Activated CD4-positive, alpha-beta T cell treated with anti-CD3 and anti-CD28 coated beads, Interleukin-2, amount 10 ng/mL, durations not matched to agents 24 days and 14 days (primary cell): Measurements from ENCODE around the gene NOL4. TPM values are rescaled to one million over a fixed set of nuclear protein-coding genes. Genes with fewer than 3 reads are reported as not detected.
"Not testable (repeated sequence)": the region's sequence is repeated elsewhere in the genome, so short reads cannot be mapped to it uniquely, and the experiment has no call there.

ENCODE experiments used
- DNase-seq: peaks from one replicate; pipeline ENCODE4 v3.0.0; 2022
- H3K27ac Mint-ChIP-seq: one replicate; pipeline ENCODE4 v1.8.0; 2022; ENCODE audit warnings: mild to moderate bottlenecking, mixed read lengths
- H3K27me3 Mint-ChIP-seq: one replicate; pipeline ENCODE4 v1.8.0; 2022; ENCODE audit warnings: mixed read lengths
- H3K36me3 Mint-ChIP-seq: one replicate; pipeline ENCODE4 v1.8.0; 2022; ENCODE audit warnings: low read depth, mild to moderate bottlenecking, mixed read lengths
- H3K4me1 Mint-ChIP-seq: one replicate; pipeline ENCODE4 v1.8.0; 2021; ENCODE audit warnings: mixed read lengths
- H3K4me3 Mint-ChIP-seq: one replicate; pipeline ENCODE4 v1.8.0; 2022; ENCODE audit warnings: mild to moderate bottlenecking, moderate library complexity, mixed read lengths
- H3K9me3 Mint-ChIP-seq: one replicate; pipeline ENCODE4 v1.8.0; 2021; ENCODE audit warnings: mixed read lengths
- intact Hi-C: fragments of 100-400 bp; cut with micrococcal nuclease; formaldehyde crosslinking; loops from one replicate; pipeline ENCODE4 v1.15.1; 2023
- total RNA-seq: library from RNA; stranded (reverse); gene quantifications from 2 replicates; pipeline ENCODE4 v1.2.3, GENCODE V29; 2022

The NOL4 gene
- not detected in 2 replicates for total RNA-seq

DNA sequence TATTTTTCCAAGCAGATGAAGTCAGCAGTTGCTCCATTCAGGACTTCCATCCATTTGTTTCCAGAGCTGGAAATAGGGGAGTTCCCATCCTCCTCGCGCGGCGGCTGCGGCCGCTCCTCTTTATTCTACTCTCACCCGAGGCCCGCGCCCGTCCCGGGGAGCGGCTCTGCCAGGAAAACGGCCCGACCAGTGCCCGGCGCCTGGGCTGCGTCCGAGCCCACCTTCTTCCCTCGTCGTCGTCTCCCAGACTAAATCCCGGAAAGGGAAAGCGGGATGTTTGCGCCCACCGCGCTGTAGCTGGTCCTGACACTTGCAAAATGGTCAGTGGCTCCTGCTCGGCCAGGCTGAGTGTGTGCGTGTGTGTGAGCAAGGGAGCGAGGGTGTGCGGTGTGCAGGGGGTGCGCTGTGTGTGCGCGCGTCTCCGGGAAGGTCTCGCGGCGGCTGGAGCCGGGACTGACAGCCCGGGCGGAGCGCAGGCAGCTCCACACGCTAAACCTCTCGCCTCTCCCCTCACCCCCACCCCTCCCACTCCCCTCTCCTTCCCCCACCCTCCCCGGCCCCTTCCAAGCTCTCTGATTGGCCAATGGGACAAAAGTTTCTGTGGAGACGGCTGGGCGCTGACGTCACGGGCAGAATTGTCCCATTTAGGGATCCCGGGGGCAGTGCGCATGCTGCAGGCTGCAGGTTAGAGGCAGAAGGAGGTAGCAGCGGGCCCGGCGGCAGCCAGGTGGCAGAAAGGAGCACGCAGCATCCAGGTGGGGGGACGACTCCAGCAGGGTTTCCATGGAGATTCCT lies at the start of gene NOL4:
Gene NOL4, minus strand, starts transcription at position 491 of the 795 bp plus-strand sequence. CDS start 1,660 bp downstream, outside the sequence.
- Mint-ChIP-seq H3K27ac (no peak within 1 kb of the TSS), H3K4me3 (no peak within 1 kb of the TSS), H3K4me1 (no peaks in the 10 kb centered on the region), H3K36me3 (no peaks in the 10 kb centered on the region), H3K9me3 (no peaks in the 10 kb centered on the region), H3K27me3 (peaks cover 38% of the 10 kb centered on the region)
- DNase-seq, result no peak
- intact Hi-C loops, result no loop called here

DNA sequence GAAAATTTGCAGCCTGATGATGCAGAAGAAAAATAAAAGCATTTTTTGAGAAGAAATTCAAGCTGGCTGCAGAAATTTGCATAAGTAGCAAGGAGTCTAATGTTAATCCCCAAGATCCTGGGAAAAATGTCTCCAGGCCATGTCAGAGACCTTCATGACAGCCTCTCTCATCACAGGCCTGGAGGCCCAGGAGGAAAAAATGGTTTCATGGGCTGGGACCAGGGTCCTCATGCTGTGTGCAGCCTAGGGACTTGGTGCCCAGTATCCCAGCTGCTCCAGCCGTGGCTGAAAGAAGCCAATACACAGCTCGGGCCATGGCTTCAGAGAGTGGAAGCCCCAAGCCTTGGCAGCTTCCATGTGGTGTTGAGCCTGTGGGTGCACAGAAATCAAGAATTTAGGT lies 41.3 kb upstream of the NOL4 start:
- intact Hi-C loops, H3K4me1 Mint-ChIP-seq, H3K27ac Mint-ChIP-seq, DNase-seq, H3K27me3 Mint-ChIP-seq, H3K4me3 Mint-ChIP-seq, H3K36me3 Mint-ChIP-seq: not testable (repeated sequence)
- H3K9me3 Mint-ChIP-seq, result peaks cover 19% of the 10 kb centered on the region

DNA sequence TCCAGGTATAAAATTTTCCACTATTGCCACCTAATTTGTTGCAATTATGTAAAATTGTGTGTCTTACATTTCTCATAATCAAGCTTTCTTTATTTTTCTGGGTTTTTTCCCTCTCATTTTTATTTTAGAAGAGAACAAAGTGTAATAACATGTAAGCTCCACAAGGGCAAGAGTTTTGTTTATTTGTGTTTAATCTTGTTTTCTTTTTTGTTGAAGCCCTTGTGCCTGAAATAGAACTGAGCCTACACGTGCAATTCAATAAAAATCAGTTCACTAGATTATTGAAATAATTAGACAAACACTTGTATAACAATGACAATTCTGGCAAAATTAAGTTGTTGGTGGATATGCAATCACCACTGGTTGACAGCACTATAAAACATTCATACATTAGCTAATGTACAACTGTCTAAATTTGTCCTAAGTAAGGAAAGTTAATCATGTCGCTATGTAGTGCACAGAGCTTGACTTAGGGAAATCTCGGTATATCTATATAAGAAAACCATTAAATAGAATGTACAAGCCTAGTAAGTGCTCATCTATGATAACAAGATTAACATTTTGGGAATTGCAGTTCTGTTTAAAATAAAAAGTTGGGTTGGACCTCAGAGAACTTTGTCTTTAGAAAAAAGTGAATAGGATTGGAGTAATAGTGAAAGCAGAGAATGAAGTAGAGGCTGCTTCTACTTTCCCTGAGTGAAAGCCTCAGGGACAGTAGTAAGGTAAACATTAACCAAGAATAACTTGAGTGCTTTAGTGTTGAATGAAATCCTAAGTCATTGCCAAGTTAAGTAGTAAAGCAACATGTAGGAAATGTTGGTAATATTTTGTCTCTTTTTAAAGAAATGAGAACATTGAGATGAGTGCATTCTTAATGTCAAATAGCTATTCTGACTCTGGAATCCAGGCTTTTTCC lies 37.4 kb upstream of the NOL4 start:
- no peaks in the 10 kb centered on the region for H3K4me1 Mint-ChIP-seq
- intact Hi-C loops, result no loop called here
- no peak overlapping the region for H3K27ac Mint-ChIP-seq
- H3K9me3 Mint-ChIP-seq, result peaks cover 13% of the 10 kb centered on the region
- no peak for DNase-seq
- no peak overlapping the region for H3K4me3 Mint-ChIP-seq
- H3K27me3 Mint-ChIP-seq, result no peaks in the 10 kb centered on the region
- no peaks in the 10 kb centered on the region for H3K36me3 Mint-ChIP-seq

- no peaks in the 10 kb centered on the region for H3K36me3 Mint-ChIP-seq
- H3K4me3 Mint-ChIP-seq, result no peak overlapping the region
- no peaks in the 10 kb centered on the region for H3K27me3 Mint-ChIP-seq
- H3K27ac Mint-ChIP-seq, result no peak overlapping the region
- intact Hi-C loops, result no loop called here
- no peaks in the 10 kb centered on the region for H3K9me3 Mint-ChIP-seq
- H3K4me1 Mint-ChIP-seq, result no peaks in the 10 kb centered on the region
- no peak for DNase-seq
Observed at GRCh38 chr18:34258176-34258575, 33.5 kb upstream of the NOL4 start.

- no peaks in the 10 kb centered on the region for H3K27me3 Mint-ChIP-seq
- intact Hi-C loops, result no loop called here
- DNase-seq, result no peak
- no peak overlapping the region for H3K4me3 Mint-ChIP-seq
- H3K27ac Mint-ChIP-seq, result no peak overlapping the region
- no peaks in the 10 kb centered on the region for H3K36me3 Mint-ChIP-seq
- peaks cover 22% of the 10 kb centered on the region for H3K9me3 Mint-ChIP-seq
- H3K4me1 Mint-ChIP-seq, result no peaks in the 10 kb centered on the region
Observed at GRCh38 chr18:34251919-34252318, 27.2 kb upstream of the NOL4 start.

DNA sequence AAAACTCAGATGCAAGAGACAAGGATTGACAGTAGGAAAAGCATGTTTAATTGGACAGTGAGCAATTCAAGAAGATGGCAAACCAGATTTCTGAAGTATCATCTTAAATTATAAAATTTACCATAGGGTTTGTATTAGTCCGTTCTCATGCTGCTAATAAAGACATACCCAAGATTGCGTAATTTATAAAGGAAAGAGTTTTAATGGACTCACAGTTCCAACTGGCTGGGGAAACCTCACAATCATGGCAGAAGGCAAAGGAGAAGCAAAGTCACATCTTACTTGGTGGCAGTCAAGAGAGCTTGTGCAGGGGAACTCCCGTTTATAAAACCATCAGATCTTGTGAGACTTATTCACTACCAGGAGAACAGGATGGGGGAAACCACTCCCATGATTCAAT lies 24.0 kb upstream of the NOL4 start:
- no peaks in the 10 kb centered on the region for H3K36me3 Mint-ChIP-seq
- no peak for DNase-seq
- H3K9me3 Mint-ChIP-seq, result peaks cover 22% of the 10 kb centered on the region
- no peaks in the 10 kb centered on the region for H3K4me1 Mint-ChIP-seq
- H3K27ac Mint-ChIP-seq, result no peak overlapping the region
- intact Hi-C loops, result no loop called here
- H3K4me3 Mint-ChIP-seq, result no peak overlapping the region
- H3K27me3 Mint-ChIP-seq, result no peaks in the 10 kb centered on the region

GRCh38 chr18:34242739-34243138 lies 18.0 kb upstream of the NOL4 start:
- no peaks in the 10 kb centered on the region for H3K4me1 Mint-ChIP-seq
- no peak overlapping the region for H3K4me3 Mint-ChIP-seq
- no peak for DNase-seq
- intact Hi-C loops, result no loop called here
- H3K27me3 Mint-ChIP-seq, result no peaks in the 10 kb centered on the region
- peaks cover 8% of the 10 kb centered on the region for H3K9me3 Mint-ChIP-seq
- no peak overlapping the region for H3K27ac Mint-ChIP-seq
- H3K36me3 Mint-ChIP-seq, result no peaks in the 10 kb centered on the region

DNA sequence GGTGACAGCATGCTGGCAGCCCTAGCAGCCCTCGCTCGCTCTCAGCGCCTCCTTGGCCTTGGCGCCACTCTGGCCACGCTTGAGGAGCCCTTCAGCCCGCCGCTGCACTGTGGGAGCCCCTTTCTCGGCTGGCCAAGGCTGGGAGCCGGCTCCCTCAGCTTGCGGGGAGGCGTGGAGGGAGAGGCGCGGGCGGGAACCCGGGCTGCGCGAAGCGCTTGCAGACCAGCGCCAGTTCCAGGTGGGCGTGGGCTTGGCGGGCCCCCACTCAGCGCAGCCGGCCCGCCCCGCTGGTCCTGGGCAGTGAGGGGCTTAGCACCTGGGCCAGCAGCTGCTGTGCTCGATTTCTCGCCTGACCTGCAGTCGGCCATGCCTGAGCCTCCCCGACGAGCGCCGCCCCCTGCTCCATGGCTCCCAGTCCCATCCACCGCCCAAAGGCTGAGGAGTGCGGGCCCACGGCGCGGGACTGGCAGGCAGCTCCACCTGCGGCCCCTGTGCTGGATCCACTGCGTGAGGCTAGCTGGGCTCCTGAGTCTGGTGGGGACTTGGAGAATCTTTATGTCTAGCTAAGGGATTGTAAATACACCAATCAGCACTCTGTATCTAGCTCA lies 9.2 kb upstream of the NOL4 start:
- DNase-seq, H3K4me3 Mint-ChIP-seq, H3K27me3 Mint-ChIP-seq, H3K9me3 Mint-ChIP-seq, H3K4me1 Mint-ChIP-seq, intact Hi-C loops, H3K27ac Mint-ChIP-seq, H3K36me3 Mint-ChIP-seq: not testable (repeated sequence)

DNA sequence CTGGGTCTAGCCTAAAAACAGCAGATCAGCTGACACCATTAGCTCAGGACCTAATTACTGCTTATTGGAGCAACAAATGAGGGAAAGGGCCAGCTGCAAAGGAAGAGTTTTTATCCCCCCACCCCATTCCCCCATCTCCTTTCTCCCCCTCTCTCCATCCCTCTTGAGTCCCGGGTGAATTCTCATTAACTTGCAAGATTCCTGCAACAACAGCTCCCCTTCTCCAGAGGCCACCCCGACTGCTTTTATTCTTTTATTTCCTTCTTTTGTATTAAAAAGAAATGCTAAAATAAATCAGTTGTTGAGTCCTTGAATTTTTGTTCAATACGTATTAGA lies 473 bp upstream of the NOL4 start:
- intact Hi-C loops, result no loop called here
- H3K27ac Mint-ChIP-seq, result no peak overlapping the region
- H3K36me3 Mint-ChIP-seq, result no peaks in the 10 kb centered on the region
- H3K4me1 Mint-ChIP-seq, result no peaks in the 10 kb centered on the region
- H3K27me3 Mint-ChIP-seq, result peaks cover 34% of the 10 kb centered on the region
- DNase-seq, result no peak
- no peaks in the 10 kb centered on the region for H3K9me3 Mint-ChIP-seq
- H3K4me3 Mint-ChIP-seq, result no peak overlapping the region

DNA sequence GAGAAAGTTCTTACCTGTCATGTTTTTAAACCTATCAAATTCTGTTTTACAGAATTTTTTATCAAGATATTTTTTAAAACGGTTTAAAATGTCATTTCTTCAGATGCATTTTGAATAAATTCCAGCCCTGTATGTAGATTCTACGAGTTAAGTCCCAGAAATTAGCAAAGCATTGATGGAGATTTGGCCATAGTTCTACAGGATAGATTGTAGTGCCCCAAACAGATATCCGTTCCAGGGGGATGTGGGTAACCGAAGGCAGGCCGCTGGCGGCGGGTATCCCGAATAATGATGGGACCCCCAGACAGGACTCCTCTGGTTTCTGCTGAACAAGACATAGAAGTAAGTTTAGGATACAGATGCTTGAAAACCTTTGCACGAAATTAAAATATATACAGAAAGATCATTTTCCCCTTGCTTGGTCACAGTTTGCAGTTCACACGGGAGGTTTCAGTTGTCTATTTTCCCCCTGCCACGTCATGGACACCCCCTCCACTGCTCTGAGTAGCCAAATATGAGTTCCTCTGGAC lies 755 bp downstream of the NOL4 start:
- Mint-ChIP-seq H3K4me1 (no peaks in the 10 kb centered on the region), H3K4me3 (no peak overlapping the region), H3K27me3 (peaks cover 38% of the 10 kb centered on the region), H3K9me3 (no peaks in the 10 kb centered on the region), H3K36me3 (no peaks in the 10 kb centered on the region), H3K27ac (no peak overlapping the region)
- DNase-seq, result no peak
- intact Hi-C loops, result no loop called here

DNA sequence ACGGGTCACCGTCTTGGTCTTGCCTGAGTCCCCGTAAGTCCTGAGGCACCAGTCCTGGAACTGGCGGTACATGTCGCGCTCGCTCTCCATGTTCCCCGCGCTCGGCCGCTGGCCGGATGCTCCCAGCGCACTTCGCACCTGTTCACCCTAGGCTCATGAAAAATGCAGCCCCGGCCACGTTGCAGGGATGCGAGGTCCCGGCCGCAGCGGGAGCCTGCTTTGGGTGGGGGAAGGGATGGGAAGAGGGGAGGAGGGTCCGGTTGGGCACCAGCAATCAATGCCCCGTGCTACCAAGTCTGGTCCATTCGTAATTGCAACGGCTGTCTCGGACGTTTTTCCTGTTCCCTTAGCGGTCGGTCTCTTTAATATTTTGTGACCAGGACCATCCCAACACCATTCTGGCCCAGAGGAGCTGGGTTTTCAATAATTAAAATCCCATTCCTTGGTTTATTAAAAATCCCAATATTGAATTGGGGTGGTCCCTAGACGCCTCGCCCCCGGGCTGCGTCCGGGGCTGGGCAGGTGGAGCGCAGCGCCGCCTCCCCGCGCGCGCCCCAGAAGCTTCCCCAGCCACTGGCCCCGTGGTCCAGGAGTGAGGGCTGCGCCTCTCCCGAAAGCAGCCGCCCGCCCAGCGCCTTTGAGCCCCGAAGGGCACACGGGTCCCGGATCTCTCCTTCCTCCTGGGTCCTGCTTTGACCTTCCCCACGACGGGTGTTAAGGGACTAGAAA lies 1.4 kb downstream of the NOL4 start:
- Mint-ChIP-seq H3K9me3 (no peaks in the 10 kb centered on the region), H3K27ac (no peak overlapping the region), H3K4me1 (no peaks in the 10 kb centered on the region), H3K4me3 (no peak overlapping the region), H3K36me3 (no peaks in the 10 kb centered on the region), H3K27me3 (peaks cover 38% of the 10 kb centered on the region)
- intact Hi-C loops, result no loop called here
- DNase-seq, result no peak

GRCh38 chr18:34222307-34223163 lies 2.2 kb downstream of the NOL4 start:
- no peaks in the 10 kb centered on the region for H3K36me3 Mint-ChIP-seq
- no peak overlapping the region for H3K4me3 Mint-ChIP-seq
- H3K4me1 Mint-ChIP-seq, result no peaks in the 10 kb centered on the region
- intact Hi-C loops, result no loop called here
- peak overlapping the region; percentile 24 for H3K27ac Mint-ChIP-seq
- peaks cover 38% of the 10 kb centered on the region for H3K27me3 Mint-ChIP-seq
- no peak for DNase-seq
- no peaks in the 10 kb centered on the region for H3K9me3 Mint-ChIP-seq

DNA sequence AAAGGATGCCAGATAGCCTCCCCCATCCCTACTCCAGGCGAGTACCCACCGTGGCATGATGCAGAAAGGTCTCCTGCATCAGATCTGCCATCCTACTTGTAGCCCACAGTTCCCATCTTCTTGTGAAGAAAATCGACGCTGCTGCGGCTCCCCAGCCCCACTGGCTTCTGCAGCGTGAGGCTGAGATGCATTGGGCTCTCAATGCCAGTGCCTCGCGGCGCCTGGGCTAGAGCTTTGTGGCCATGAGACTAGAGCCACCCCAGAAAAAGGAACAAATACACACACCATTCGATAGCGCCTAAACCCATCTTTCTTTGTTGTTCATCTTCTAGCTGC lies 2.8 kb downstream of the NOL4 start:
- H3K27me3 Mint-ChIP-seq, result peaks cover 38% of the 10 kb centered on the region
- DNase-seq, result no peak
- intact Hi-C loops, result no loop called here
- H3K4me1 Mint-ChIP-seq, result no peaks in the 10 kb centered on the region
- H3K9me3 Mint-ChIP-seq, result no peaks in the 10 kb centered on the region
- no peaks in the 10 kb centered on the region for H3K36me3 Mint-ChIP-seq
- peak overlapping the region; percentile 24 for H3K27ac Mint-ChIP-seq
- H3K4me3 Mint-ChIP-seq, result no peak overlapping the region
